ENCODE measurements around the gene E2F3.

DNA sequence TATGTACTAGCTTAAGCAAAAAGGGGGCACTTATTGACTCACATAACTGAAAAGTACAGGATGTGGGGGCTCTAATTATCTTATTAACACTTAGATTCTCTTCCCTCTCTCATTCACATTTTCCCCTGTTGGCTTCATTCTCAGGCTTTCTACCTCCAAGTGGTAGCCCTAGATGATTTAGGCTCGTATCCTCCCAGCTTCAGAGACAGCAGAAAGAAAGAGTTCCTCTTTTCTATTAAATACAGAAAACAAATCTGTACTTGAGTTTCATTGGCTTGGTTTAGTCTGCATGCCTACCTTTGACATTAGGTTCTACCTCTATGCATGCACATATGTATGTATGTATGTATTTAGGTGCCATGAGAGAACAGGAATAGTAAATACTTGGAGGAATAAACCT, 15.5 kb upstream of the E2F3 start:
- TF ChIP-seq, protein P1, sequence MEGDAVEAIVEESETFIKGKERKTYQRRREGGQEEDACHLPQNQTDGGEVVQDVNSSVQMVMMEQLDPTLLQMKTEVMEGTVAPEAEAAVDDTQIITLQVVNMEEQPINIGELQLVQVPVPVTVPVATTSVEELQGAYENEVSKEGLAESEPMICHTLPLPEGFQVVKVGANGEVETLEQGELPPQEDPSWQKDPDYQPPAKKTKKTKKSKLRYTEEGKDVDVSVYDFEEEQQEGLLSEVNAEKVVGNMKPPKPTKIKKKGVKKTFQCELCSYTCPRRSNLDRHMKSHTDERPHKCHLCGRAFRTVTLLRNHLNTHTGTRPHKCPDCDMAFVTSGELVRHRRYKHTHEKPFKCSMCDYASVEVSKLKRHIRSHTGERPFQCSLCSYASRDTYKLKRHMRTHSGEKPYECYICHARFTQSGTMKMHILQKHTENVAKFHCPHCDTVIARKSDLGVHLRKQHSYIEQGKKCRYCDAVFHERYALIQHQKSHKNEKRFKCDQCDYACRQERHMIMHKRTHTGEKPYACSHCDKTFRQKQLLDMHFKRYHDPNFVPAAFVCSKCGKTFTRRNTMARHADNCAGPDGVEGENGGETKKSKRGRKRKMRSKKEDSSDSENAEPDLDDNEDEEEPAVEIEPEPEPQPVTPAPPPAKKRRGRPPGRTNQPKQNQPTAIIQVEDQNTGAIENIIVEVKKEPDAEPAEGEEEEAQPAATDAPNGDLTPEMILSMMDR (IDR thresholded peaks at IDR 0.05 in 2 of 3, conservative IDR thresholded peaks at IDR 0.05 in 1 of 3; ENCODE audit: borderline replicate concordance in 1 of 3, insufficient read depth in 1 of 3, low read depth in 2 of 3, low read length in 2 of 3) = no peak
- TF ChIP-seq POLR2A (IDR thresholded peaks at IDR 0.05; ENCODE audit: borderline replicate concordance, extremely low read depth, insufficient read depth, insufficient read length) = no peak
- no peak for TF ChIP-seq EZH2 (IDR thresholded peaks at IDR 0.05)
- no peak for TF ChIP-seq POLR2AphosphoS5 (IDR thresholded peaks at IDR 0.05; ENCODE audit: low read depth, low read length)
- TF ChIP-seq ZFX (IDR thresholded peaks at IDR 0.05) = no peak
- TF ChIP-seq ZNF274 (IDR thresholded peaks at IDR 0.05; ENCODE audit: low read depth, low read length) = no peak
- TF ChIP-seq, protein P2, sequence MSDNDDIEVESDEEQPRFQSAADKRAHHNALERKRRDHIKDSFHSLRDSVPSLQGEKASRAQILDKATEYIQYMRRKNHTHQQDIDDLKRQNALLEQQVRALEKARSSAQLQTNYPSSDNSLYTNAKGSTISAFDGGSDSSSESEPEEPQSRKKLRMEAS (IDR thresholded peaks at IDR 0.05) = no peak
- no peak for TF ChIP-seq TCF7L2 (IDR thresholded peaks at IDR 0.05; ENCODE audit: borderline replicate concordance, extremely low read depth, insufficient read depth, insufficient read length)
- TF ChIP-seq, protein P3, sequence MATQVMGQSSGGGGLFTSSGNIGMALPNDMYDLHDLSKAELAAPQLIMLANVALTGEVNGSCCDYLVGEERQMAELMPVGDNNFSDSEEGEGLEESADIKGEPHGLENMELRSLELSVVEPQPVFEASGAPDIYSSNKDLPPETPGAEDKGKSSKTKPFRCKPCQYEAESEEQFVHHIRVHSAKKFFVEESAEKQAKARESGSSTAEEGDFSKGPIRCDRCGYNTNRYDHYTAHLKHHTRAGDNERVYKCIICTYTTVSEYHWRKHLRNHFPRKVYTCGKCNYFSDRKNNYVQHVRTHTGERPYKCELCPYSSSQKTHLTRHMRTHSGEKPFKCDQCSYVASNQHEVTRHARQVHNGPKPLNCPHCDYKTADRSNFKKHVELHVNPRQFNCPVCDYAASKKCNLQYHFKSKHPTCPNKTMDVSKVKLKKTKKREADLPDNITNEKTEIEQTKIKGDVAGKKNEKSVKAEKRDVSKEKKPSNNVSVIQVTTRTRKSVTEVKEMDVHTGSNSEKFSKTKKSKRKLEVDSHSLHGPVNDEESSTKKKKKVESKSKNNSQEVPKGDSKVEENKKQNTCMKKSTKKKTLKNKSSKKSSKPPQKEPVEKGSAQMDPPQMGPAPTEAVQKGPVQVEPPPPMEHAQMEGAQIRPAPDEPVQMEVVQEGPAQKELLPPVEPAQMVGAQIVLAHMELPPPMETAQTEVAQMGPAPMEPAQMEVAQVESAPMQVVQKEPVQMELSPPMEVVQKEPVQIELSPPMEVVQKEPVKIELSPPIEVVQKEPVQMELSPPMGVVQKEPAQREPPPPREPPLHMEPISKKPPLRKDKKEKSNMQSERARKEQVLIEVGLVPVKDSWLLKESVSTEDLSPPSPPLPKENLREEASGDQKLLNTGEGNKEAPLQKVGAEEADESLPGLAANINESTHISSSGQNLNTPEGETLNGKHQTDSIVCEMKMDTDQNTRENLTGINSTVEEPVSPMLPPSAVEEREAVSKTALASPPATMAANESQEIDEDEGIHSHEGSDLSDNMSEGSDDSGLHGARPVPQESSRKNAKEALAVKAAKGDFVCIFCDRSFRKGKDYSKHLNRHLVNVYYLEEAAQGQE (IDR thresholded peaks at IDR 0.05; ENCODE audit: low read depth) = no peak
- TF ChIP-seq YY1 (IDR thresholded peaks at IDR 0.05; ENCODE audit: extremely low read depth, insufficient replicate concordance, low read depth, low read length) = no peak
- TF ChIP-seq FOSL1 (IDR thresholded peaks at IDR 0.05; ENCODE audit: low read depth) = no peak
- no peak for TF ChIP-seq CEBPB (IDR thresholded peaks at IDR 0.05; ENCODE audit: low read depth)
- TF ChIP-seq SIN3A (IDR thresholded peaks at IDR 0.05; ENCODE audit: low read depth) = no peak
- no peak for TF ChIP-seq JUND (IDR thresholded peaks at IDR 0.05)
